Measurements from ENCODE around the gene NELL1.

Gene NELL1

DNA sequence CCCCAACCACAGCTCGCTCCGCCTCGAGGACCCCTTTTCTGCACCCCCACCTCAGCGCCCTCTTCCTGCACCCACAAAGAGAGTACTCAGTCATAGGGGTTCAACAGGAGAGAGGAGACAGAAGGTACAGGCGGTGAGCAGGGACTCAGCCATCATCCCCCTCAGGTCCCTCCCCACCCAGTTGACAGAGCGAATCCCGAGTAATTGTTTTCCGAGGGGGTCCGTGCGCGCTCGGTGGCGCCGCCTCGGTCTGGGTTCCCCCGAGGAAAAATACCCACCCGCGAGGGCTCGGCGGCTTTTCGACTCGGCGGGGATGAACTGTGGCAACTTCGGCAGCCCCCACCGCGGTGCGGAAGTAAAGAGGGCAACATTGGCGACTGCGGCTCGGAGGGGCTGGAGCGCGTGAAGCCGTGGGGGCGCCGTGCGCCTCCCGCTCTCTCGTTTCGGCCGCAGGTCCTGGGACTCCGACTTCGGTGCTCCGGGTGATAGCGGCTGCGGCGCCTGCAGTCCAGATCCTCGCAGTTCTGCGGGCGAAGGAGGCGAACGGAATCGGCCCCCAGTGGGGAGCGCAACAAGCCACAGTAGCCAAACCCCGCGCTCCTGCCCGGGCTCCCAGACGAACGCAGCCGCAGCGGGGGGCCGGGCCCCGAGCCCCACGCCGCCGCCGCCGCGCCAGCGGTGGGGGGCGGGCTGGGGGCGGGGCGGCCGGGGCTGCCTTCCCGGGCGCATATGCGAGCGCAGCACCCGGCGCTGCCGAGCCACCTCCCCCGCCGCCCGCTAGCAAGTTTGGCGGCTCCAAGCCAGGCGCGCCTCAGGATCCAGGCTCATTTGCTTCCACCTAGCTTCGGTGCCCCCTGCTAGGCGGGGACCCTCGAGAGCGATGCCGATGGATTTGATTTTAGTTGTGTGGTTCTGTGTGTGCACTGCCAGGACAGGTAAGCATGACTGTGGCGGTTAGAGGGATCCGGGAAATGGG lies at the start of gene NELL1:
Gene NELL1 (plus strand): TSS at position 743 of the 976 bp plus-strand sequence.
- no peak for DNase-seq

- no peak for DNase-seq
Measured at GRCh38 chr11:20620988-20621387, 48.4 kb upstream of the NELL1 start.

GRCh38 chr11:20621679-20622078 lies 47.7 kb upstream of the NELL1 start:
- DNase-seq: no peak

- DNase-seq: no peak
Measured at GRCh38 chr11:20623252-20623651, 46.1 kb upstream of the NELL1 start.

GRCh38 chr11:20626279-20626678 lies 43.1 kb upstream of the NELL1 start:
- DNase-seq: no peak

- no peak for DNase-seq
Measured at GRCh38 chr11:20627026-20627425, 42.4 kb upstream of the NELL1 start.

GRCh38 chr11:20627701-20628100 lies 41.7 kb upstream of the NELL1 start:
- no peak for DNase-seq

DNA sequence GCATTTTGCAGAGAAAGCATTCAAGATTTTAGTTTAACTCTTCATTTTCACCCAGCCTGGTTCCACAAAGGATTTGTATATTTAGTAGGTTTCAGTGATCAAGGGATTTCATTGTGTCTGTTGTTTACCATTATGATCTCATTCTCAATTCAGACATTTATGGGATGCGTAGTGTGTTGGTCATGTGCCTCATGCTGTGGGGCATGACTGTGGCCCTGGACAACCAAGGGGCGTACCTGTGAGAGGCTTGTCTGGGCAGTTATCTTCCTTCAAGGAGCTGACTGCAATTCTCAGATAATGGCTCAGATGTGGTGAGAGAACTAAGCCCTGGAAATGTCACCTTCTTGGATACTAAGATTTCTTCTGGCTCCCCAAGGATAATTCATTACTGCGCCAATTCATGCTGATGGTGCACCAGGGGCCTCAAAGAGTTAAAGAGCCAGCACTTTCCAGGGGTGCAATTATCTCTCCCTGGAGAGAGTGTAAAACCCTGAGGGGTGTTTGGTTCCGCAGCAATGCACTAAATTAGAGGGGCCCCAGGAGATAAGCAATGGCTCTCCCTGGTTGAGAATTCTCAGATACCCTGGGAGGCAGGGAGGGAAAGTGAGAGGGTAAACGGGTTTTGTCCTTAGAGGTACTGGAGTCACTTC lies 37.7 kb upstream of the NELL1 start:
- DNase-seq: no peak

DNA sequence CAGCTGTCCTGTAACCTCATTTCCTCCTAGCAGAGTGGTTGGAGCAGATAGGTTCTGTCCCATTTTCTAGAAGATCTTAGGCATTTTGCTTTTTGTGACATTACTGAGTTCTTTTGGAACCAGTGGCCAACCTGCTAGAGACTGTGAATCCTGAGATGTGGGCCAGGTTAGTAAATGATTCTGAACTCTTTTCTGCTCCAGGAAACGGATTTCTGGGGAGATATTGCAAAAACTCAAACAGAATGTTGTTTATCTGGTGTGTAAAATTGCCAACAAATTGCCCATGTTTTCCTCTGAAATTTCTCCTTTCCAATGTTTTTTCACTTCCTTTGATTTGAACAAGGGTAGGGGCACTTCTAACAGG lies 37.2 kb upstream of the NELL1 start:
- no peak for DNase-seq

GRCh38 chr11:20634044-20634443 lies 35.3 kb upstream of the NELL1 start:
- no peak for DNase-seq

GRCh38 chr11:20634781-20635180 lies 34.6 kb upstream of the NELL1 start:
- DNase-seq: no peak

DNA sequence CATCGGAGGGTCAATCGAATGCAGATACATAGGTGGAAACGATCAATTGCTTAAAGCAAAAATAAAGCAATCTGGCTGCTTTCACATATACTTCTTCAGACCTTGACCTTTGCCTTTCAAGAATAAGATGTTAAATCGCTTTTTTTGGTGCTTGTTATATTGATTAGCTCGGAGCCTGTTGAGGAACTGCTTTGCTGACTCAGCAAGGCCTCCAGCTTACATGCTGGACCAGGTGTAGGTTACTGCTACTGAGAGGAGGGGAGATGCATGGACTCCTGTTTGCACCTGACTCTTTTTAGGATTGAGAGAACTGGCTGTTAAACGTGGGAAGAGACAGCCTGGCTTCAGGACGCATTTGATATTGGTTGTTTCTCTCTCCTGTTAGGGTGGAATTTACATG lies 31.3 kb upstream of the NELL1 start:
- DNase-seq: no peak

DNA sequence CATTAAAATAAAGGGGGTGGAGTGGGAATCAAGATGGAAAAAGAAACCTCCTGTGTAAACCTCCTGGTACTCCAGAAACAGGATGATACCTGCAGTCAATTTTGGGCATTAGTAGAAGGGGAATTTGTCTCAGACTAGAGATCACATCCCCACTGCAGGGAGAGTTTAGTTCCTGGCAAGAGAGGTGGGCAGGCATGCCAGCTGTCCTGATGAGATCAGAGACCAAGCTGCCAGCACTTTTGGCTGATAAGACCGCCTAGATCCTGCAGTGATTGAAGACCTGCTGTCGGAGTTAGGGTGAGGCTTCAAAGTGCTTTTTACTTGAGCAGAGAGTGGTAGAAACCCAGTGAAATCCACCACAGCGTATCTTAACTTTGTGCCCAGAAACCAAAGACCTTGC lies 29.7 kb upstream of the NELL1 start:
- no peak for DNase-seq

- DNase-seq: no peak
Measured at GRCh38 chr11:20640401-20640800, 29.0 kb upstream of the NELL1 start.

GRCh38 chr11:20644360-20644759 lies 25.0 kb upstream of the NELL1 start:
- no peak for DNase-seq

- DNase-seq: peak; percentile 45
Measured at GRCh38 chr11:20647976-20648565, 21.3 kb upstream of the NELL1 start.

DNA sequence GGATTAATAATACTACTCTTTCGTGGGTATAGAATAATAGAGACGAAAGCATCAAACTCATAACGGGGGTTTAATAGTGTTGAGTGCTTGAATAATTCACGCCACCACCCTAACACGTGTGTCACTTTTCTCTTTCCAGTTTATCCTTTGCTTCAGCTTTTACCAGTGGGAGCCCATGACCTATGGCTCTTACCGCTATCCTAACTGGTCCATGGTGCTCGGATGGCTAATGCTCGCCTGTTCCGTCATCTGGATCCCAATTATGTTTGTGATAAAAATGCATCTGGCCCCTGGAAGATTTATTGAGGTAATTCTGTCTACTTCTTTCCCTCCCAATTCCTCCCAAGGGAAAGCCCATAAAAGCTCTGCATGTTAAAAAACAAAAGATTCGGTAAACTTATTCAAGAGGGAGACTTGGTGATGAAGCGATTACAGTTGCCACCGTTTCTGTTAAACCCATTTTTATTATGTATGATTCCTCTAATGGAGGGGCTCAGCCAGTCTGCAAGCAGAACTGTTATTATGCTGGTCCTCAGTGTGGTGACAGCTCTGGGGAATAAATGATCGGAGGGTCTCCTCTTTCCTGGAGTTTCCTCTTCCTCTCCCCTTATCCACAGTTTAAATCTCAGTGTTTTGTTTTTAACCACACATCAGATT lies 17.1 kb upstream of the NELL1 start:
- no peak for DNase-seq

GRCh38 chr11:20654038-20654437 lies 15.3 kb upstream of the NELL1 start:
- DNase-seq: no peak

DNA sequence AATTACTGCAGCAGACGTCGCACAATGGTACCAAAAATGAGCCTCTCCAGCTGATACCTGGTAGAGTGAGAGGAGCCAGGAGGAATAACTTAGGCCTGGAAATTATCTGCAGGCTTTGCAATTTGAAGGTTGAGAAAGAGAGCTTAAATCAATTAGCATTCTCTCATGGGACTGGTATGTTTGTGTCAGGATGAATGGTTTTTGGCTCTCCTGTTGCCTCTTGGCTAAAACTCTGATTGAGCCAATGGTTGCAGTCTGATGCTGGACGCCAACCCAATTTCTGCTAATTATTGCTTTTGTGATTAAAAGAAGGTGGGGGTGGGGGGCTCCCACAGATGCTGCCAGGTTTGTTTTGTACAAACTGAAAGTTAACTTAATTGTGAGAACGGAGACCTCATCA lies 12.5 kb upstream of the NELL1 start:
- DNase-seq: no peak

GRCh38 chr11:20658135-20658534 lies 11.3 kb upstream of the NELL1 start:
- DNase-seq: no peak

DNA sequence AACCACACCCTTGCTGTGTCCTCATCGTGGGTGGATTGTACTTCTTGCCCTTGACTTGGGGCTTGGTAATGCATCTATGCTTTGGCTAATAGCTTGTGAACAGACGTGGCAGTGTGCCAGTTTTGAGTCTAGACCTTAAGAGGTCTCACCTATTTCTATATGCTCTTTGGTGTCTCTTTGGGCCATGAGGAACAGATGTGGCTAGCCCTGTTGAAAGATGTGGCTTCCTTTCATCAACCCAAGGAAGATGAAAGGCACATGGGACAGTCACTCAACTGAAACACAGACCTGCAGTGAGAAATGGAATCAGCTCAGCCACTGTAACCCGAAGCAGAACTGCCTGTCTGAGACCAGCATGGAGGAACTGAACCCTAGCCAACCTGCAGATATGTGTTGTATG lies 7.9 kb upstream of the NELL1 start:
- DNase-seq: no peak

GRCh38 chr11:20661850-20662249 lies 7.5 kb upstream of the NELL1 start:
- DNase-seq: no peak

DNA sequence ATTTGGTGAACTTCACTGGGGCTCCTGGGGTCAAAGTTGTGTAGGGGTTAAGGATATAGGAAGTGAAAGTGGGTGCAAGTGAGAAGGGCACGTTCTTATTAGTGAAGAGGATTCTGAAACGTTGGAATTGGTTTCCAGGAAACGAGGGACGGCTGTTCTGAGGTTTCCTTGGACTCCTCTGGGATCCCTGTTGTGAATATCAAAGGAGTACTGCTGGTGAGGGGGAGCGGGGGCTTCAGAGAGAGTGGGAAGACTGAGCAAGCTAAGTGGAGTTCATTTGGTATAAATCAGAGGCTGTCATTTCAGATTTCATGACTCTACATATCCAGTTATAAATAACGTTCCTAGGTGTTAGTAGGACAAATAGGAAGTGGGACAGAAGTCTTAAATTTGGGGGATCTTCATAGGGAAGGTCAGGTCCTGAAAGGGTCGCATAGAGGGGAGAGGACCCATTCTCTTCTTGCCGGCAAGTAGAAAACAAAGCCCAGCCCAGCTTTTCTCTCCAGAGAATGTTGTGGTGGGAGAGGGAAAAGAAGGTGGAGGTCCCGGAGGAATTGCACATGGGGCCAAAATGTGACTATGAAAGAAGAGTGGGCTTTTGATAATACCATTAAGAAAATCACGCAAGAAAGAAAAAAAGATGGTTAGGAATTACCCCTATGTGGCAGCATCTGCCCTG lies 1.1 kb upstream of the NELL1 start:
- no peak for DNase-seq

Data from stimulated activated CD4-positive, alpha-beta T cell treated with anti-CD3 and anti-CD28 coated beads, Interleukin-15, amount 100 ng/mL, for 24 hours (primary cell).